Hippocampal formation (tissue), 2 donors: ENCODE measurements around the gene CASD1.

Experiments
- DNase-seq, 2 donors: peaks; one replicate each; lab custom pipeline; 2025; lab: John Stamatoyannopoulos, UW

Gene CASD1

GRCh38 chr7:94580601-94581000 lies 71.0 kb downstream of the CASD1 start:
- no peak for DNase-seq

GRCh38 chr7:94584113-94584512 lies 74.5 kb downstream of the CASD1 start:
- DNase-seq, result no peak

- no peak for DNase-seq
Measured at GRCh38 chr7:94588075-94588474, 78.5 kb downstream of the CASD1 start.

- DNase-seq, result no peak
Measured at GRCh38 chr7:94590526-94591162, 81.0 kb downstream of the CASD1 start.

GRCh38 chr7:94591176-94591575 lies 81.6 kb downstream of the CASD1 start:
- DNase-seq, result no peak

GRCh38 chr7:94594882-94595281 lies 85.3 kb downstream of the CASD1 start:
- DNase-seq, result no peak

GRCh38 chr7:94595717-94596116 lies 86.1 kb downstream of the CASD1 start:
- DNase-seq, result no peak

- no peak for DNase-seq
Measured at GRCh38 chr7:94600267-94600666, 90.7 kb downstream of the CASD1 start.

- DNase-seq, result no peak
Measured at GRCh38 chr7:94602181-94602580, 92.6 kb downstream of the CASD1 start.

GRCh38 chr7:94605031-94605430 lies 95.4 kb downstream of the CASD1 start:
- DNase-seq, result no peak
